Measurements from ENCODE around the gene TP53TG5.

TP53TG5 gene

DNA sequence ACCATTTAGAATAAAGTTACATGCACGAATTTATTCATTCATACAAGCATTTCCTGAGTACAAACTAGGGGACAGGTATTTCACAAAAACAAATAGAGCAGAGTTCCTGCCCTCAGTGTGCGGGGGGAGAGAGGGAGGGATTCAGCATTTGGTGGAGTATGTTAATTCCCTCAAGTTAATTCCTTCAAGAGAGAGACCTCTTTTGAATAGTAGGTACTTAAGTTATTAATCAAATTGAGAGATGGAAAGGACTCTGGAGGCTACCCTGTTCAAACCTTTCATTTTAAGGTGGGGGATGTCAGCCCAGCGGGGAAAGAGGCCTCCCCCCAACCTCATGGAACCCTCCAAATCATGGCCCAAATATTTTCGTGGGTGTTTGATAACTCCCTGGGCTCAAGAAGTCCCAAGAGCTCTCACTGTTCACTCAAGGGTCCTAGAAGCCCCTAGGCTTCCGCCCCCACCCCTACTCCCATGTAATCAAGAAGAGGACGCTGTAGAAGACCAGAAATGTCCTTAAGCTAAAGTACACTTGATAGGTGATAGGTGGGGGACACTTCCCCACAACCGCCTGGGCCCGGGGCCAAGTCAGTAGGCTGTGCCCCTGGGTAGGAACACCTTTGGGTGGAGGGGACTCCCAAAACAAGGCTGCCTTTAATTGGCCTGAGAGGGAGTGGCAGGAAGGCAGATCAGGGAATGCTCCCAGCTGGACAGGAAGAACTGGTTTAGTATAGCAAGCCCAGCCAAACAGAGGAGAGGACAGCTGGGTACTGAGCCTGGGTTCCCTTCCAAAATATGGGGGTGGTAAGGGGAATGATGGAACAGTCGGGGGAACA lies 32.8 kb downstream of the TP53TG5 start:
- DNase-seq (ENCODE audit: low spot score): peak; percentile 64

DNA sequence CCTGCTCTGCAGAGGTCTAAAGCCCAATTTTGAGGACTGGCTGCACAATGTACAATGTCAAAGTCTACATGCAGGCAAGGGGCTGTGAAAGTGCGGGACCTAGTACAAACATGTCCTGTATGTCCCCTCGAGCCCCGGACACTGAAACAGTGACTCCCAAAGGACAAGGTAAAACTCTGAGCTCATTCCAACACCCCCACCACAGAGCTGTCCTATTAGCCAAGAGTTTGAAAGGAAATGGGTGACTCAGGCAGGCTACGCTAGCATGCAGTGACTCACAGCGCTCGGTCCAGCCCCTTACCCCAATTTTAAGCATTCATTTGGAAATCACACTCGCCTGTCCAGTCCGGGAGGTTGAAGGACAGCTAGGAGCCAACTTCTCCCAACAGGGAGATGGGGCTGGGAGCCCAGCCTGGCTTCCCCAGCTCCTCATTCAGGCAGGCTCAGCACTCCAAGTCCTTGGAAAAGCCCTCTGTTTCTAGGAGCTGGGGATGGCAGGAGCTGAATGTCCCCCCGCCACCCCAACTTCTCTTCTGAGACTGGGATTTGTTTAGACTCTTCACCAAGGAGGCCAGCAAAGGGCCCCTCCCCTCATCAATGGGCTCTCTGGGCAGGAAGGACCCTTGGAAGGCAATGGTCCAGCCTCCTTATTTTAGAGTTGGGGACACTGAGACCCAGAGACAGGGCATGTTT lies 33.8 kb downstream of the TP53TG5 start:
- DNase-seq (ENCODE audit: low spot score): peak; percentile 62

DNA sequence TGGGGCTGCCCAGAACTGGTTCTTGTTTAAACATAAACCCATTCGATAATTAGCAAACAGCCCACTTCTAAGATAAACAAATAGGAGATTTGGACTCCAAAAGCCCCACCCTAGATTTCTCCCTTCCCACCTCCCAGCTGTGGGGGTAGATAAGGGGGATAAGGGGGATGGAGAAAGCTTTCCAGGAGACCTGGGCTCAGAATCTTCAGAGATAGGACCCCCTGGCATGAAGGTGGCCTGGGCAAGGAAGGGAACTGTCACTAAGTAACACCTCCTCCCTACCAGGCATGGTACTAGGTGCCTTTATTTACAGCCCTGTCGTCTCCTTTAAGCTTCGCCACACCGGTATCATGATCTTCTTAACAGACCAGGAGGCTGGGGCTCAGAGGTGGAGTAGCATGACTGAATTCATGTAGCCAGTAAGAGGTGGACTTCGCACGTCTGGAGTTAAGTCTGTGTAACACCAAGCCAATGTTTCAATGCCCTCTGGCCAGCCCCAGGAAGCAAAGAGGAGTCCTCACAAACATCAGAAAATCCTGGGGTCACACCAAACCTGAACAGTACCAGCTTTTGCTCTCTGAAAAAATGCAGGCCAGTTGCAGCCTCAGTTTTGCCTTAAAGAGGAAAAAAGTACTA lies 34.5 kb downstream of the TP53TG5 start:
- DNase-seq (ENCODE audit: low spot score): no peak

GRCh38 chr20:45342855-45343531 lies 35.1 kb downstream of the TP53TG5 start:
- no peak for DNase-seq (ENCODE audit: low spot score)

DNA sequence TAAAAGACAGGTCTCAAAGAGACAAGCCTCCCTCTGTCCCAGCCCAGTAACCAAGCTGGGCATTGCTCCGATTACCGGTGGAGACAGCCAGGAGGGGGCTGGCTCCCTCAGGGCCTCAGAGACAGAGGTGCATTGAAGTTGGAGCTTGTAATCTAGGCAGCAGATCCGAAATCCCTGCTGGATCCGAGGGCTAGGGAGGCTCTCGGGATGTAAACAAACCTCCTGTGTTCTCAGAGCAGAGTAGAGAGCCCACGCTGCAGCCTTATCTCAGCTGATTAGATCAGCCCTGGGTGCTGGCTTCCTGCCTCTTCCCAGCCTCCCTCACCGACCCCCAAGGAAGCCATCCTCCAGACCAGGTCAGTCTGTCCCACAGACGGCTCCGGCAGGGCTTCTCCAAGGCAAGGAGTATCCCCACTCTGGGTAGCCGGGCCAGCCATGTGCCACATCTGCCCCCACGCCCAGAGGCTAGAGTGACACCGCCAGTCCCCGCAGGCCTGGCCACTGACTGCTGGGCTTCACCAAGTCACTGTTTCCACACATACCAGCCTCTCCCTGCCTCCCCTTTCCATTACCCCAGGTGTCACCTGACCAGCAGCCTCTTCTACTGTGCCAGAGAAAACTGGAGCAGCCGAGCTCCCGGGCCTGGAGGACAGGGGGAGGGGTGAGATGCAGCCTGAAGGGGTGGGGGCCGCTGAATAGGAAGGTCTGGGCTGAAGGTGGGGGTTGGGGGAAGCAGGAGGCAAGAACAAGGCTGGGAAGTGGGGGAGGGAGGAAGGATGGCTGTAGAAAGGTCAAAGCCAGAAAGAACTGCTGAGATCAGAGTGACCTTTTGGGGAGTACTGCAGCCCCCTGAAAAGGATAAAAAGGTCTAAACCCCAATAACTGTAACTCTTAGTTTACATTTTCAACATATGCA lies 35.9 kb downstream of the TP53TG5 start:
- no peak for DNase-seq (ENCODE audit: low spot score)

DNA sequence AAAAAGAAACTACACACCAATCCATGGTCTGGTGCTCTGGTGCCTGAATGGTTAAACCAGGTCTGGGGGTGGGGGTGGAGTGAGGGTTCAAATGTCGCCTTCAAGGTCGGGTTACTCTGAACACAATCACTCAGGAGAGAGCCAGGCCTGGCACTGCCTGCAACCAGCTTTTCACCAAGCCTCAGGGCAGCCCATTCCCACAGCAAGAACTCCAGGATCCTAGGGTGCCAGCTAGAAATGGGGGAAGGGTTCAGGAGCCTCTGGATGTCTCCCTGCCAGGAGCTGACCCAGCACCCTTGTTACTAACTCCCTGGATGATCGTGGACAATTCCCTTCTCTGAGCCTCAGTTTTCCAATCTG lies 36.6 kb downstream of the TP53TG5 start:
- DNase-seq (ENCODE audit: low spot score): no peak

DNA sequence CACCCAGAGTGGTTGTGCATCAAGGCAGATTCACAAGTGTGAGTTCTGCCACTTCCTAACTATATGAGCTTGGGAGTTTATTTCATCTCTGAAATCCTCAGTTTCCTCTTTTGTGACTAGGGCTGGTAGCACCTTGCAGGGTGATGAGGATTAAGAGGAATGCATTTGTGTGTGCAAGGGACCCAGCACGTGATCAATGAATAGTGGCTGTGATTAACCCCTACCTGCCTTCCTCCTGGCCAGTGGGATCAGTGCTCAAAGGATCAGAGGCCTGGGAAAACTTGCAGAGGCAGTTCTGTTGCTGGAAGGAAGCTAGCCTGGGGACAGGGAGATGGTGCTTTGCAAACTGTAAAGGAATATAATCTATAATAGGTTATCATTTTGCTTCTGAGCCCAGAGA lies 37.2 kb downstream of the TP53TG5 start:
- DNase-seq (ENCODE audit: low spot score): no peak

- no peak for DNase-seq (ENCODE audit: low spot score)
These were observed 37.8 kb downstream of the TP53TG5 start for GRCh38 chr20:45340236-45340847.

DNA sequence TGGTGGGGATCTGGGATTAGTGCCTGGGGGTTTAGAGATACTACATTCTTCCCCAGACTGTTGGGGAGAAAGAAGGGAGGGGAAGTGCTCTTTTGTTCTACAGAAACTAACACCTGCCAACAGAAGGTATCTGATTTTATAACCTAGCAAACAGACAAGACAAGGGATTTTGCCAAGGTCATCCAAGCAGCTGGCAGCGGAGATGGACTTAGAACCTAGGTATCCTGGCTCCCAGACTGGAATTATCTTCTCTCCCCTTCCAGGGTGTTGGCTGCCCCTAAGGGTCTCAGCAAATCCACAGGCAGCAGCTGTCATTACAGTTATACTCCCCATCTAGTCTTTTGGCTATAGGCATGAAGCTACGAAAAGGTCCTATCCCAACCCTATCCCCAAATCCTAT lies 38.3 kb downstream of the TP53TG5 start:
- no peak for DNase-seq (ENCODE audit: low spot score)

DNA sequence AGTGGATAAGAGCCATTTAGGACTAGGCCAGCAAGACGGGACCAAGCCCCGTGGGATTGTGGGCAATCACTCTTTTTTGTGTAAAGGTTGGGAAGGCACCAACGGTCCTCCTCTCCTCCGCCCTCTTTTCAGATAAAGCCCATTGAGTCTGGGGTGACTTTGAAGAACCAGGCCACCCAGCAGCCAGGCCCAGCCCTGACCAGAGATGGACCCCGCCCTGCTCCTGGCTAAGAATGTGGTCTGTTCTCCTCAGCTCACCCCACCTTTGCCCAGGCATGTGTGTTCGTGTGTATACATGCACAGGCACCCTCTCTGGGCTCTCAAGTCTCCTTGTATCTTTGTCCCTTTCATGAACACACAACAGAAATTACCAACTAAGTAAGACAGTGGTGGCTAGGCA lies 39.0 kb downstream of the TP53TG5 start:
- DNase-seq (ENCODE audit: low spot score): peak; percentile 54

- no peak for DNase-seq (ENCODE audit: low spot score)
These were observed 39.7 kb downstream of the TP53TG5 start for GRCh38 chr20:45338121-45339030.

- DNase-seq (ENCODE audit: low spot score): no peak
These were observed 40.6 kb downstream of the TP53TG5 start for GRCh38 chr20:45337367-45338120.

DNA sequence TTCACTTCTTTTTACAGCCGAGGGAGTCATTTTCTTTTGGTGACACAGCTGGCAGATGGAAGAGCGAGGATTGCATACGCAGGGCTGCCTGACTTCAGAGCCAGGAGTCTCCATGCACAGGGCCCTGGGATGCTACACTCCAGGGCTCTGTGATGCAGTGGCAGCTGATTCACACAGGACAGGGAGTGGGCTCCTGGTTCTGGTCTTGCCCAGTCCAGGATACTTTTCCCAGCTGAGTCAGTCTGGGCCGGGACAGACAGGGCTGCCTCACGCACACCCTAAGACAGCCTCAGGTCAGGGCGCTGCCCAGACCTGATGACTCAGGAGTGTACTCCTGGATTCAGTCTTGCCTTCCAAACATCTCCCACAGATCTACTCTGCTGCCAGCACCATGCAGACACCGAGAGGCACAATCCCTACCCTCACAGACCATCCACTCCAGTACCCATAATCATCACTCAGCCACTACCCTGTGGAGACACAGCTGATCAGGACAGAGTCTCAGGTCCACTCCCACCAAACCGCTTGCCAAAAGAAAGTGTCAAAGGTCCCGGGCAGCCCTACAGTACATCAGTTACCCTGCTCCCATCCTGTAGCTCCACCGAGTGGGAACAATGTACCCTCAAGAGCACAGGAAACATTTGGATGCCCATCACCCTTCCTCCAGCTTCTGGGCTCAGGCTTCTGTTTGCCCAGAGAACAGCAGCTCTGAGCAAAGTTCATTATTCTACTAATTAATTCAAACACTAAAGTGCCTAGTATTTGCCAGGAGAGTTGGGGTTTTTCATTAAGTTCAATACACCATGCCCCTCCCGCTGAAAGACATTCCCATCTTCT lies 41.4 kb downstream of the TP53TG5 start:
- DNase-seq (ENCODE audit: low spot score): no peak

- DNase-seq (ENCODE audit: low spot score): no peak
These were observed 47.6 kb downstream of the TP53TG5 start for GRCh38 chr20:45330476-45330875.

DNA sequence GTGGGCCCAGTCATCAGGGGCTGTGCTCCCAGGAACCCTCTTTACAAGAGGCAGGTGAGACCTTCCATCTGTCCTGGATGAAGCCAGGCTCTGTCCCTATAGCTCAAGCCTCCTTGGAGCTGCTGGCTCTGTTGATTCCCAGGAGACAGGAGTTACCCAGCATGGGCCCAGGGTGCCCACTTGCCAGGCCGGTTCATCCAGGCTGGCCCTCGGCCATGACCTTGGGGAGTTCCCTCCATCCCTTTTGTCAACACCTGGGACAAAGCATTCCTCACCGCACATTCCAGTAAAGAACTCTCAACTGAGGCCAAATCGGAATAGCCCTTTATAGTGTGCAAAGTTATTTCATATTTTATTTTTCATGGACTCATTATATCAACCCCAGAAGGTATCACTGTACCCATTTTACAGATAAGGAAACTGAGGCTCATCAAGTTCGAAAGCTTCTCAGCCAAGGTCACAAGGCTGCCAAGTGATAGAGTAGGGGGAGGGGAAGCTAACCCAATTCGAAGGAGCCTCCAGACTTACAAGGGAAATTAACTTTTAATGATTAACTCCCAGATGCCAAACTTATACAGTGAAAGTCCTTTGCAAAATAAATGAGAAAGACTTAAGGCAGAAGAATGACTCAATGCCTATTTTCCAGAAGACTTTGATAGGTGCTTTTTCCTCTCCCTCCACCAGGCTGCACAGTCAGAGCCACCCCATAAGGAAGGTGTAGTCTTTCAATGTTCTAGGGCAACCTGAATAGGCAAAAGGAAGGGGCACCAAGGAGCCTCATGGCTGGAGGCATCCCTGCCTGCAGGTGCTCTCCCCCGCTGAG lies 48.4 kb downstream of the TP53TG5 start:
- no peak for DNase-seq (ENCODE audit: low spot score)

DNA sequence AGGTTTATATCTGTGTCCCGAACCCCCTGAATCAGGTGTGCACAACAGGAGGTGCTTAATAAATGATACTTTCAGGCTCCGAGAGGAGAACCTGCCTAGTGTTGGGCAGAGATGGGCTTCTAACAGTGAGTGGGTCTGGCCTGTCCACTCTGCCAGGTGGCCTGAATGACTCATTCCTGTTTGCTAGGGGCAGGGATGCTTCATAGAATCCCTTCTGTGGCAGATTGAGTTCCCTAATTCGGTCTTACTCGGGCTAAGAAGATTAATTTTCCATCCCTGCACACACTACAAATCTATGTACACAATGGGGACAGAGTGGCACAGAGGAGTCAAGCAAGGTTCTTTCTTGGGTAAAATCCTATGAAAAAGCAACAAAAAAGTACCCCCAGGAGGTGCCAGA lies 49.7 kb downstream of the TP53TG5 start:
- no peak for DNase-seq (ENCODE audit: low spot score)

DNA sequence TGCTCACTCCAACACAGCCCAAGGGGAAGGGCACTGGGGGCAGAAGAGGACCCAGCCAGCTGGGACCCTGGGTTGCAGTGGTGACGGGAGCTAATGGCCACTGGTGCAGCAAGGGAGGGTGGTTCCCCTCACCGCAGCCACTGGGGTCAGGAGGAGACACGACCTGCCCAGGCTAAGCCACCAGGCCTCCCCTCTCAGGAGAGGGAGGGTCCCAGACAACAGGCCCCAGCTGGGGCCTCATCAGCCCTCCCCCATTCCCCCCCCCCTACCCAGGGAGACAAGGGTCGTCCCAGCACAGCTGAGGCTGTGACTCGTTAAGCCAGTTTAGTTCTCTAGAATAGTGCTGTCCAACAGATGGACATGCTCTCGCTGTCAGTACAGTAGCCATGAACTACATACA lies 52.8 kb downstream of the TP53TG5 start:
- no peak for DNase-seq (ENCODE audit: low spot score)
